Measurements from ENCODE around the gene TCF4.
A peak's percentile ranks its signal among the peaks of the same experiment; 100 is the strongest.

Gene TCF4

DNA sequence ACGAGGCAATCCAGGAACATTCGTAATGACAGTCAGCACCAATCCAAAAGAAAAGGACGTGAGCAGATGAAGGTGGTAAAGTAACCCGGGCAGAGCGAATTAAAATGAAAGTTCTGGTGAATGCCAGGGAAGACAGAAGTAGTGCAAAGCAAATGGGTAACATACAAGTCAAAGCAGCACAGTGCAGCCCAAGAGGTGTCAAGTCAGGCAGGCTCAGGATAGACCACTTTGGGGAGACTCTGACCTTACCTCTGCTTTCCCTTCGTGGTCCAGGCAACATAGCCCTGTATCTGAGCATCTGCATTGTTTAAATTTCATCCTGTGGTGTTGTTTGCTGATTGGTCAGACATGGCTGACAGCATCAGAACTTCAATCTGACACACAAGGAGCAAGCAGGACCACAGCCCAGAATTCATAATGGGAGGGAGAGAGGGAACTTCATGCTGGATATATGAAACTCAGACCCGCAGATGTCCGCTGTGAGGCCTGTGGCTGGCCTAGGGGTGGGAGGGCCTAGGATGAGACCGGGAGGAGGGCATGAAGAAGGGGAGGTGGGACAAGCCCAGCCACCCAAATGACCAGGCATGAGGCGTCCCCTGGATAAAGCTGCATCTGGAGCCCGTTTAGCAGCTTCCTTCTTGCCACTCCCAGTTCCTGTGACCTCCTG lies 285.7 kb downstream of the TCF4 start:
- no peak for DNase-seq (ENCODE audit: low read depth, low spot score)
- no peak overlapping the region for H3K4me3 ChIP-seq (ENCODE audit: low read length)

DNA sequence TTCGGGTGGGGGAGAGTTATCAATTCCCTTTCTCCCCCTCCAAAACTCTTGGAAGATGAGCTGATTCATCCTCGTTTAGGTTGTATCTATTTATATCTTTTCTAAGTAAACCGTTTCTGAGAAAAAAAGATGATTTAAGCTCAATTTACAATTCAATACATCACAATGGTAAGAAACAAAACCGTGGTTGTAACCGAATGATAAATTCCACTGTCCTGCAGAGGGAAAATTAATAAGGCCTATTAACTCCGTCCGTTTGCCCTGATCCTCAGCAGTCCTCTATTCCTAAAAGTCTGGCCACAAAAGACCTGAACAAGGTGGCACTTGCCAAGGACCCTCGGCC lies 286.2 kb downstream of the TCF4 start:
- no peak for DNase-seq (ENCODE audit: low read depth, low spot score)
- H3K4me3 ChIP-seq (ENCODE audit: low read length), result no peak overlapping the region

DNA sequence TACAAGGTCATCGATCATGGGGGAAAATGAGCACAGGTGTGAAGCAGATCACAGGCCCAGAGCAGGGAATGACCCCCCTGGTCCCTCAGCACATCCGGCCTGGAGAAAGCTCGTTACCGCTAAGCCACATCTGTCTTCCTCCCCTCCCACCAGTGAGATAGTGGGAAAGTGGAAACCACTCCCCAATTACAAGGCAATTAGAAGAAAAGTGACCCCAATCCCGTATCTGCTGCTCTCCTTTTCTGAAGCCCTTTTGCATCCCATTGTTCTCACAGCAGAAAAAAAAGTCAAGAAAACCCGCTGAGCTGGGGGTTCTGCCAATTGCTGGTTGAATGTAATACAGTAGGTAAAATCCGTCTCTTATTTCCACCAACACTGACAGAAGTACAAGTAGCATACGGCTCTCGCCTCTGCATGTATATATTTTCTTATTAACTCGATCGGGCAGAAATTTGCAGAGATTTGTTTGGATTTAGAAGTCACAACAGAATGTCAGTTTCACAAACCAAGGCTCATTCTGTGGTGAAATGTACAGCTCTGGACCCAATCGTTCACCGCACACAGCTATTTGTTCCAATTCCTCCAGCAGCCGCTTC lies 287.0 kb downstream of the TCF4 start:
- DNase-seq (ENCODE audit: low read depth, low spot score), result no peak
- H3K4me3 ChIP-seq (ENCODE audit: low read length), result no peak overlapping the region

DNA sequence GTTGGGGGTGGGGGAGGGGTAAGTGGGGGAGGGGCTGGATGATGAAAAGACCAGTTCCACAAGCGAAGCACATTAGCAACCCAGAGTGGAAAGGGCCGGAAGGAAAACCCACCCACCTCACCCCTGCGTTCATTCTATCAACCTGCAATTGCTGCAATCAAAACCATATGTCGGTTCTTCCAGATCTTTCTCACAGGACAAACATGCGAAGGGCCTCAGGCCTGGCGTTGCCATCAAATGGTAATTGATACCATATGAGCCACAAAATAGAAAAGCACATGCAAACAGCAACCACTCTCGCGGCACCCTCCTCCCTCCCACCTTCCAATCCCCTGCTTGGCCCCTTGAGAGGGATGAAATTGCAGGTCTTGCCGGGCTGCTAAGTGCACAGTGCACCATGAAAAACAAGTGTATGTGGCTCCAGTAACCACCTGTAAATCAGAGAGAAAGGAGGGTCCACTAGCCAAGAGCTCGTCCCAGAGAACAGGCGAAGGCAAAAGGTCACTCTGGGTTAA lies 287.5 kb downstream of the TCF4 start:
- DNase-seq (ENCODE audit: low read depth, low spot score), result no peak
- no peak overlapping the region for H3K4me3 ChIP-seq (ENCODE audit: low read length)

DNA sequence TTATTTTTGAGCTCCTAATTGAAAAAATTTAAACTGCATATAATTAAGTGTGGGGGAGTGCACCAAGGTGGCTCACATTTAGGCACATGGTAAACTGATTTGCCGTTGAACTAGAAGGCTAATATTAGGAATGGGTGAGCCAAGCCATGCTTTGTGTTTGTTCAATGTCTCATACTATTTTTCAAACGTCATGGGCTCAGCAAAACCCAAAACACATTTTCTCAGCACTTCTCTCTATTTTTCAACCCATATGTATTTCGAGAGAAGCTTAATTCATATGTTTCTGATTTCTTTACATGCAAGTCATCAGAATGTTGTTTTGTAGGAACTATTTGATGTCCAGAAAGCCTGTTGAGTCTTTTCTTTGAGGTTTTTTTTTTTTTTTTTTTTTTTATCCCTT lies 291.2 kb downstream of the TCF4 start:
- DNase-seq (ENCODE audit: low read depth, low spot score), result no peak

DNA sequence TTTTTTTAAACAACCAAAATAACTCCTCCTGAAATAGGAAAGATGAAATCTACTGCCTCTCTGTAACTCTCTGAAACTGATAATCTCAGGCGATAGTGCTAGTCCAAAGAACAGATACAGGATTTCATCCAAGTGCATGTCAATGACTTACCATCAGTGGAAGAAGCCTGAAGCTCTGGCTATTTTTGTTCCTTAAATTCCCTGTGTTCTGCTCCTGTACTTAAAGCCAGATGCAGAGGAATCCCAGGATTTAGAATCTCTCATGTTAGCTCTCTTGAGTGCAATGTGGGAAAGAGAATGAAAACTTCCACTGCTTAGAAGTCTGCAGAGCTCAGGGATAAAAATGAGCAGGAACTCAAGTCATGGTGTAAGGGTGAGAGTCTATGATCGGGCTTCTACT lies 291.9 kb downstream of the TCF4 start:
- no peak overlapping the region for H3K4me3 ChIP-seq (ENCODE audit: low read length)
- no peak for DNase-seq (ENCODE audit: low read depth, low spot score)

More for the DNA sequence above, 291.2 kb downstream of the TCF4 start:
- H3K4me3 ChIP-seq (ENCODE audit: low read length), result no peak overlapping the region

DNA sequence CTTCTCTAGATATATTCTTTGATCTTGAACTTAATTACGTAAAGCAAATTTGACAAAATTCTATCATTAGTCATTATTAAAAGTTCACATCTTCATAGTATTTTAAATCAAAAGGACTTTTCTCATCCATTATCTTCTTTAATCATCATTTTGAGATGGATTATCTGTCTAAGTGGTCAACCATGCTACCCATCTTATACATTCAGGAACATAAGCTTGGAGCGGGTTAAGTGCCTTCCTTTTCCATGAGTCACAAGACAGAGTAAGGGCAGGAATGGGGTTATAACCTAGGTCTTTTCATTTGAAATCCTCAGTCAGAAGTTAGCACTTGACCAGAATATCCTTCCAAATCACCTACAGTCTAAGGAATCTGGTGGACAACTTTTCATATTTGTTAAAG lies 297.1 kb downstream of the TCF4 start:
- no peak for DNase-seq (ENCODE audit: low read depth, low spot score)
- no peak overlapping the region for H3K4me3 ChIP-seq (ENCODE audit: low read length)

DNA sequence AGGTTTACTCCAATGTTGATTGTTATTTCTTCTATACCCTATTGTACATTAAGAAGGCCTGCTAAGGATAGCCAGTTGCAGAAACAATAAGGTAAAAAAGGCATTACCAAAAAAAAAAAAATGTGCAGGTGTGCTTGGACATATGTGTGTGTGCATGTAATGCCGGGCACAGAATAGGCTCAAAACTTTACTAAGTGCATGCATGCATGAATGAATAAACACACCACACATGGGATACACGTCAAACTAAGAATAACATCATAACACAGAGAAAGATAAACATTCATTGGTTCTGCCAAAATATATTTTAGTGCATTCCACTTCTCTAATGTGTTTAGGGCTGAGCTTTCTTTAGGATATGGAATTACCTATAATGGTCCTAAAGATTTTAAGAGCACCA lies 298.2 kb downstream of the TCF4 start:
- H3K4me3 ChIP-seq (ENCODE audit: low read length), result no peak overlapping the region
- DNase-seq (ENCODE audit: low read depth, low spot score), result no peak

DNA sequence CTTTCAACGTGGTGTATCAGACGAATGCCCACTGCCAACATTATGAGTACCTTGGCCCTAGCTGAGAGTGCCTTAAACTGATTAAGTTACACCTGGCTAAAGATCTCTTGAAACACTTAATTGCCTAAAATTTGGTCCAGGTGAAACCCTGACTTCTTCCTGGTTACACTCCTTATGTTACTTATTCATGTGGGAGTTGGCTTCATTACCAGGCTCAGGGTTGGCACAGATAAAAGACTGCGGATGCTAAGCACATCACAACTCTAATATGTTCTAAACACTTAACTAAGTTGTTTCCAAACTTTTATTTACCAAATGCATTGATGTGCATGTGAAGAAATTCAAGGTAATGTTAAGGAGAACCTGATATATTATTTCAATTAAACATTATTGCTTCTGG lies 298.9 kb downstream of the TCF4 start:
- H3K4me3 ChIP-seq (ENCODE audit: low read length), result no peak overlapping the region
- no peak for DNase-seq (ENCODE audit: low read depth, low spot score)

DNA sequence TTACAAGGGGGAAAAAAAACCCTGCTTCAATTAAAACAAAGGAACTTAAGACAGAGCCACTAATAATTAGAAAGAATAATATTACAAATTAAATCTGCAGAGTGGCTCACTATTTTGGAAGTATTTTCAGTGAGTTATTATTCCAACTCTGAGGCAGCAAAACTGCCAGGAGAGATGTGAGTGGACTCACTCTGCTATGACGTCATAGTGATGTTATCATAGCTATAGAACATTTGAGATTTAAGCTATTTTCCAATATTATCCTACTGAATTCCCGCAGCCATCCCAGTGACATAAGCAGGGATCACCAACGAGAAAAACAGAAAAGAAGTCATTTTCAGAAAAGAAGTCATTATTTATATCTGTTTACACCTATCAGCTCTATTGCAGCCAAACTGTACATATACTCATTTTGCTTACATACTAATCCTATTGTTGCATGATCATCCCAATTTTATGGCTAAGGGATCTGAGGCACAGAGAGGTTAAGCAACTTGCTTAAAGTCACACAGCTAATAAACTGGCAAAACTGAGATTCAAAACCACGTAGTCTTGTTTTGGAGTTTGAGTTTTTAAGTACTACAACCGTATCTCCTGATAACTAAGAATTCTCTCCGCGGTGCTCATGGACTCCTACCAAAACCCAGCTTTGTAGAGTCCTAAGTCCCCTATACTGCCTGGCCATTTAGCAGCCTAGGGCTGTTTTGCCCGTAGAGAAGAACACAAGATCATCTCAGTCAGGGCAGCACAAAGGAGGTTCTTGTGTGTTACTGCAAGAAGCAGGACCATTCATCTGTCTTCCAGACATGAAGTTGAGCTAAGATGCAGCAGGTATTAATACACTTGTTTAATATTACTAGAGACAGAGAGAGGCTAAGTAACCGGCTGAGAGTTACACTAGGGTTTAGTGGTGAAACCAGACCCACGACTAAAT lies 299.8 kb downstream of the TCF4 start:
- no peak for DNase-seq (ENCODE audit: low read depth, low spot score)

DNA sequence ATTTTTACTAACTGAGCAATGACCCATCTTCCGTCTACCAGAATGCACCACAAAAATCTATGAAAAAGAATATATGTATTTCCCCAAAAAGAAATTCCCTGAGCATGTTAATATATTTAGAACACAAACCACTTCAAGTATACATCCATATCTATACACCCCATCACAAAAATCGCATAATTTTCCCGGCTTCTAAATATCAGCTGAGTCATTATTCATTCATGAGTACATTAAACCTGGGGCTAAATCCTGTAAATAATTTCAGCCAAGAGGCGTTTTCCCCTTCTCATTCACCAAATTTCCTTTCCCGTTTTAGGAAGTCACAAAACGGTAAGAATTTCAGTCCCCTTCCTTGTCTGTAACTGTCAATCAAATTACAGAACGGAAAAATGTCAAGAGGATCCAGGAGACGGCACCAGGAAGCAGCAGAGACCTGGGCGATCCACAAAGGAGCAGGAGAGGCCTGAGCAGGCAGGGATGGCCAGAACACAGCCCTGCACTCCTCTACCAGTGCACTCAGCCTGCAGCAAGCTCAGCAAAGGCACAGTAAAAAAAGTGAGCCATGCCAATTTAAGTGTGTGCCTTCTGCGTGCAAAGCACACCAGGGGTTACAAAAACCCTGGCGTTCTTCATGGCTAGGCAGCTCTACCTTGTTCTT lies 300.7 kb downstream of the TCF4 start:
- no peak overlapping the region for H3K4me3 ChIP-seq (ENCODE audit: low read length)
- DNase-seq (ENCODE audit: low read depth, low spot score), result no peak

More for the DNA sequence above, 299.8 kb downstream of the TCF4 start:
- no peak overlapping the region for H3K4me3 ChIP-seq (ENCODE audit: low read length)

DNA sequence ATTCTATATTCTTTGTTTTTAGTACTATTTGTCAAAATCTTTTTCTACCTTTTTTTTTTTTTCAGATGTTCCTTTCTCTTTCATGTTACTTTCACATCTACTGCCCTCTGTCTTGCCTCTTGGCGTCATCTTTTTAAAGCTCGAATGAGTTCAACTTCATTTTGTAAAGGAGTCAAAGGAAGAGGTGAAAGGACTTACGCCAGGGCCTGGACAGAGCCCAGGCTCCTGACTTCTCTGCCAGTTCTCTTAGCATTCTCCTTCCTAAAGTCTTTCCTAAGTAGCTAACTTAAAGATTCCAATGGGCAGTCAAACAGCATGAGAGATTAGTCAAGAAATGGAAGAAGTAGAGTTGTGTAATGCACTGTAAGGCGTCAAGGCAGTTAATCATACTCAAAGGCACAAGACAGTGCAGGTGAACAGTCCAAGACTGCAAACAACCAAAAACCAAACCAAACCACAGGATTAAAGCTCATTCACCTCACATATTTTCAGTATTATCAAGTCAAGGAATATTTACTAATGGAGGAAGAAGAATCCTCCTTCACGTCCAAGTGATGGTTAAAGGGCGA lies 301.7 kb downstream of the TCF4 start:
- no peak overlapping the region for H3K4me3 ChIP-seq (ENCODE audit: low read length)
- no peak for DNase-seq (ENCODE audit: low read depth, low spot score)

DNA sequence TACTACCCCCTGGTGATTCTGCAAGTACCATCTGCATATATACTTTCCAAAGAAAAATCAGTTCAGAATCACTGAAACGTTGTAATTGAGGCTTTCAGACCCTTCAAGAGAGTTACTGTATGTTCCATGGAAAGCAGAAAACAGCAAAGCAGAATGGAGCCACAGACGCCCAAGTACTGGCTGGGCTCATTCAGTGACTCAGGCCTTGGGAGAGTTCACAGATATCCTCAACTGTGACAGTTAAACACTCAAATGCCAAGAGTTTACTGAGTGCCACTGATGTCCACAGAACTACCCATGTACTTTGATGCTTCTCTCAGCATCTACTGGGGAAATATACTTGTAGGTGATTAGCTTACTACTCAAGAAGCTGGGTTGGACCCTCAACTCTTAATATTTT lies 303.4 kb downstream of the TCF4 start:
- DNase-seq (ENCODE audit: low read depth, low spot score), result no peak

DNA sequence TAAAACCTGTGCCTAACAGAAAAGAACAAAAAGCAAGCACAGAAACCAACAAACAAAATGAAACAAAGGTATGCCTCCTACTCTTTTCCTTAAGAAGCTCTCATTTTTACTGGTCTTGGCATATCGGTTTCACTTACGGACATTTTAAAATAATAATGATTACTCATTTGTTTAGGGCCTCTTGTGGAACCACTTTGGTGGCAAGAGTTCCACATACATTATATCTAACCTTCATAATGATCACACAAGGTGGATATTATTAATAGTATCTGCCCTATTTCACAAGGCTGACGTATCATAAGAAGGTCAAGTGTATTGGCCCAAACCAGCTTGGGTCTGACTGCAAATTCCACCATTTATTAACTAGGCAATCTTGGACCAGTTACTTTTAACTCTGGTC lies 304.7 kb downstream of the TCF4 start:
- no peak for DNase-seq (ENCODE audit: low read depth, low spot score)
- H3K4me3 ChIP-seq (ENCODE audit: low read length), result no peak overlapping the region

More for the DNA sequence above, 303.4 kb downstream of the TCF4 start:
- no peak overlapping the region for H3K4me3 ChIP-seq (ENCODE audit: low read length)

DNA sequence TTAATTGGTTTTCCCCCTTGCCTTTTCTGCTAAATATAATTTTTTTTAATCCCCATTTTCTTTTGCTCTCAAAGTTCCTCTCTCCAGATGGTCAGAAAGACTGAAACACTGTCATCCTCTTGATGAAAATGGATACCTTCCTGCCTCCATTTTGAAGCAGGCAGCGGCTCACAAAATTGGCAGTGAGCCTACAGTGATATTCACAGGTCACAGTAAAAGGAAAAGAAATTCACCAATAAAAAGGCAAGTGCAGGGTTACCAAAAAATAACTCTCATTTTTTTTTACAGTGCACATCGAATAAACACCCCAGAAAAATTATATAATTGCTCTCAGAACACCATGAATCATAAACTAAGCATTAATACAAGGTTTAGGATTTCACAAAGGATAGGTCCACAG lies 307.5 kb downstream of the TCF4 start:
- DNase-seq (ENCODE audit: low read depth, low spot score), result no peak
- no peak overlapping the region for H3K4me3 ChIP-seq (ENCODE audit: low read length)

DNA sequence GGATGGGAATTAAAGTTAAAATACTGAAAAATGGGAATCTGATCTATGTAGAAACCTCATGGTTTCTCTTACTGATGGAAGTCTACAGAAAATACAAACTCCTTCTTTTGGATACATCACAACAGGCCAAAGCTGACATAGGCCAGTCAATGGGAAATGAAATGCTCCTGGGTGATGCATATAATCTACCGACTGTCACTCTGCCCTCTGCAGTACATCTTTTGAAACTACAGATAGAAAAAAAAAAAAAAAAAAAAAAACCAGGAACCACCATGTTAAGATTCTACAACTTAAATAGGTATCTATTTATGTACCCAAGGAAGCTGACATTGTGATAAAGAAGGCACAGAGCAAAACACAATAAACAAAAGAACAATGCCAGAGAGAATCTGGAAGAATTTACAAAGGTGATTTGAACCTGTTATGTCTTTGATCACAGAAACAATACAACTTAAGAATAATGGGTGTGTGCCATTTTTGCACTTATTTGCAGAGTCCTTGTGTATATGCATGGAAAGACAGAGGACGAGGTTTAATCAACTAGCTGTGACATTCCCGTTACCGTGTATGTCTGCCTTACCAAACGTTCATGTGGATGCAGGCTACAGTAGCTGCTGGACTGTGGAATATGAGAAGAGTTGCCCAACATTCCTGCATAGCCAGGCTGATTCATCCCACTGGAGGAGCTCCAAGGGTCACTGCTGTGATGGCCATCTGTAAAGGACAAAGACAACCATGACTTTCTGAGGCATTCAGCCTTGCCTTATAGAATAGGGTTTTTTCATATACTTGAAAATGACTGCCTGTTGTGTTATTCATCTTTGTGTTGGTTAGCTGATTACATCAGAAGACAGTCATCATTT lies 312.7 kb downstream of the TCF4 start:
- no peak overlapping the region for H3K4me3 ChIP-seq (ENCODE audit: low read length)
- peak; percentile 18 for DNase-seq (ENCODE audit: low read depth, low spot score)

DNA sequence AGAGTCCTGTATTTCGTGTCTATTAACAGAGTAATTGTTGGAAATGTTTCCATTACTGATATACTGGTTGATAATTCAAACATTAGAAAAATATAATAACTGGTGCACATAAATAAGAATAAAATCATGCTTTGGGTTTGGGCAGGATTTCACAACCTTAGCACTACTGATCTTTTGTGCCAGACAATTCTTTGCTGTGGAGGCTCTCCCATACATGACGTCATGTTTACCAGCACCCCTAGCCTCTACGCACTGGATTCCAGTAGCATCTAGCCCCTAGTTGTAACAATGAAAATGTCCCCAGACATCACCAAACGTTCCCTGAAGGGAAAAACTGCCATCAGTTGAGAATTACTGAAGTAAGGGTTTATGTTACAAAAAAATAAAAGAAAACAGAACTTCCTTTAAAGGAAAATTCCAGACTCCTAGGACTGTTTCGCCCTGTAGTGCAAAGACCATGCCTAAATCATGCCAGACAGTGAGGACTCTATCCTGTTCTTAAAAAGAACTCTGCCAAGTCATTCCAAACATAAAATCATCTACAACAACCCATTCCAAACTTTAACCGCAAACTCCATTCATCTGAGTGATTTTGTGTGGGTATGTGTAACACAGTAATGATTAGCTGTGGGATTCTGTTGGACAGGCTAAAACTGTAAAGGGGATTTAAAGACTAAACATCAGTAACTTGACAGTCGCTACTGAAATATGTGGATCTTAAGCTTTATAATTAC lies 315.3 kb downstream of the TCF4 start:
- DNase-seq (ENCODE audit: low read depth, low spot score), result no peak
- H3K4me3 ChIP-seq (ENCODE audit: low read length), result no peak overlapping the region

DNA sequence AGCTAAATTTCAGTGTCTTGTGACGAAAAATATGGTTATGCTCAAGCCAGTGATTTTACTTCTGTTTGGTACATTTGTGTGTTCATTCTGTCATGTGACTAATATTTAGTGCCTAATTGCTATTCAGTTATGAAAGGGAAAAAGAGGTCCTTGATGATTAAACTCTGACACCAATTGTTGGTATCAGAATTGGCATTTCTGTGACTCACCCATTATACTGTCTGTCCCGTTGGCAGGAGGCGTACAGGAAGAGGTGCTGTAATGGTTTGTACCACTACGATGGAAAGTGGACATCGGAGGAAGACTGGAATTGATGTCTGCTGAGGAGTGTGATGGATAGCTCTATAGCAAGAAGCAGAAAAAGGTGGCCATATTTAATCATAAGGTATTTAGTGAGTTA lies 318.4 kb downstream of the TCF4 start:
- no peak overlapping the region for H3K4me3 ChIP-seq (ENCODE audit: low read length)
- DNase-seq (ENCODE audit: low read depth, low spot score), result no peak
